ENCODE measurements around the gene LMNTD2.
"Not testable (repeated sequence)": the region's sequence is repeated elsewhere in the genome, so short reads cannot be mapped to it uniquely, and the experiment has no call there.

The LMNTD2 gene

GRCh38 chr11:574632-575312 lies 14.2 kb upstream of the LMNTD2 start:
- H3K27me3 ChIP-seq (ENCODE audit: control insufficient read depth, insufficient read depth, low read length): peaks cover 24% of the 10 kb centered on the region
- H3K4me3 ChIP-seq (ENCODE audit: low read length): peak overlapping the region; percentile 47
- no peaks in the 10 kb centered on the region for H3K9me3 ChIP-seq (ENCODE audit: control insufficient read depth, low read depth, low read length)
- H3K9ac ChIP-seq (ENCODE audit: low read length): peak overlapping the region; percentile 2
- peaks cover 18% of the 10 kb centered on the region for H3K4me1 ChIP-seq (ENCODE audit: control insufficient read depth, low read depth, low read length)
- H3K27ac ChIP-seq (ENCODE audit: low read length): no peak overlapping the region
- H3K36me3 ChIP-seq (ENCODE audit: control insufficient read depth, low read depth, low read length): no peaks in the 10 kb centered on the region

DNA sequence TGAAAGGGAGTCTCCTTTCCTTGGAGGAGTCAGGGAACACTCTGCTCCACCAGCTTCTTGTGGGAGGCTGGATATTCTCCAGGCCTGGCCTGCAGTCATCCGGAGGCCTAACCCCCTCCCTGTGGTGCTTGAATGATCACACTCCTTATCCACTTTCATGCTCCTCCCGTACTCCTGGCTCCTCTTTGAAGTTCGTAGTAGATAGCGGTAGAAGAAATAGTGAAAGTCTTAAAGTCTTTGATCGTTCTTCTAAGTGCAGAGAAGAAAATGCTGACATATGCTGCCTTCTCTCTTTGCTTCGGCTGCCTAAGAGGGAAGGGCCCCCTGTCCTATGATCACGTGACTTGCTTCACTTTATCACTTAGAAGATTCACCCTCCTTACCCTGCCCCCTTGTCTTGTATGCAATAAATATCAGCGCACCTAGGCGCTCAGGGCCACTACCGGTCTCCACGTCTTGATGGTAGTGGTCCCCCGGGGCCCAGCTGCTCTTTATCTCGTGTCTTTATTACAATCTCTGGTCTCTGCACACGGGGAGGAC lies 13.6 kb upstream of the LMNTD2 start:
- Histone ChIP-seq H3K27me3 (ENCODE audit: control insufficient read depth, insufficient read depth, low read length) (peaks cover 24% of the 10 kb centered on the region), H3K4me1 (ENCODE audit: control insufficient read depth, low read depth, low read length) (peaks cover 18% of the 10 kb centered on the region)
- H3K9ac ChIP-seq (ENCODE audit: low read length); H3K4me3 ChIP-seq (ENCODE audit: low read length); H3K9me3 ChIP-seq (ENCODE audit: control insufficient read depth, low read depth, low read length); H3K36me3 ChIP-seq (ENCODE audit: control insufficient read depth, low read depth, low read length); H3K27ac ChIP-seq (ENCODE audit: low read length): not testable (repeated sequence)

DNA sequence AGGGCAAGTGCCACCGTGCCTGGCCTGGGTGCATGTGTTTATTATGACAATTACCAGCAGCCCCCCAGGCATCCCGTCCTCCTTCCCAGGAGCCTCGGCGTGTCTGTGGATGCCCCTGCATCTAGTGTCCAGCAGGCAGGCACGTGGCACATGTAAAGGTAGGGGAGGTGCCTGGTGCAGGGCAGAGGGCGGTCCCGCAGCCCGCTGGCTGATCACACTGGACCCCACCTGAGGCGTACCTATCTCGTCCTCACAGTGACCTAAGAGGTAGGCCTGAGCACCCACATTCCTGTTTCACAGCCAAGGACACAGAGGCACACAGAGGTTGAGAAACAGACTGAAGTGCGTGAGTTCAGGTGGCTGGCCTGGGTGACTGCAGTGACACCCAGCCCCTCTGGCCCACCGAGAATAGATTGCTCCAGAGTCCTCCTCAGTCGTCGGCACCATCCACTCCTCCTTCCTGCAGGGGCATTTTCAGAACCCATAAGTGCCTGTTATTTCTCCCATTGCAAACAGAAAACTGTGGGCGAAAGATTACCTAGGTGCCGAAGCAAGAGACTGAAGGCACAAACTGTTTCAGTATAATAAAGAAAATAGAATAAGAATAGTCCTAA lies 12.7 kb upstream of the LMNTD2 start:
- Histone ChIP-seq H3K4me1 (ENCODE audit: control insufficient read depth, low read depth, low read length) (peaks cover 18% of the 10 kb centered on the region), H3K9me3 (ENCODE audit: control insufficient read depth, low read depth, low read length) (no peaks in the 10 kb centered on the region), H3K4me3 (ENCODE audit: low read length) (no peak overlapping the region), H3K36me3 (ENCODE audit: control insufficient read depth, low read depth, low read length) (no peaks in the 10 kb centered on the region), H3K27me3 (ENCODE audit: control insufficient read depth, insufficient read depth, low read length) (peaks cover 24% of the 10 kb centered on the region), H3K27ac (ENCODE audit: low read length) (no peak overlapping the region), H3K9ac (ENCODE audit: low read length) (no peak overlapping the region)

- Histone ChIP-seq H3K4me1 (ENCODE audit: control insufficient read depth, low read depth, low read length) (peaks cover 12% of the 10 kb centered on the region), H3K27ac (ENCODE audit: low read length) (no peak overlapping the region), H3K4me3 (ENCODE audit: low read length) (no peak overlapping the region)
Measured at GRCh38 chr11:571802-572185, 11.3 kb upstream of the LMNTD2 start.

GRCh38 chr11:569158-569885 lies 8.8 kb upstream of the LMNTD2 start:
- Histone ChIP-seq H3K27ac (ENCODE audit: low read length) (no peak overlapping the region), H3K9ac (ENCODE audit: low read length) (no peak overlapping the region), H3K4me1 (ENCODE audit: control insufficient read depth, low read depth, low read length) (peaks cover 9% of the 10 kb centered on the region), H3K36me3 (ENCODE audit: control insufficient read depth, low read depth, low read length) (no peaks in the 10 kb centered on the region), H3K27me3 (ENCODE audit: control insufficient read depth, insufficient read depth, low read length) (peaks cover 25% of the 10 kb centered on the region), H3K9me3 (ENCODE audit: control insufficient read depth, low read depth, low read length) (no peaks in the 10 kb centered on the region), H3K4me3 (ENCODE audit: low read length) (no peak overlapping the region)

More at GRCh38 chr11:571802-572185, 11.3 kb upstream of the LMNTD2 start:
- Histone ChIP-seq H3K9ac (ENCODE audit: low read length) (no peak overlapping the region), H3K36me3 (ENCODE audit: control insufficient read depth, low read depth, low read length) (no peaks in the 10 kb centered on the region), H3K9me3 (ENCODE audit: control insufficient read depth, low read depth, low read length) (no peaks in the 10 kb centered on the region), H3K27me3 (ENCODE audit: control insufficient read depth, insufficient read depth, low read length) (peaks cover 35% of the 10 kb centered on the region)

- Histone ChIP-seq H3K27ac (ENCODE audit: low read length) (no peak overlapping the region), H3K9ac (ENCODE audit: low read length) (no peak overlapping the region), H3K4me3 (ENCODE audit: low read length) (peak overlapping the region; percentile 47), H3K9me3 (ENCODE audit: control insufficient read depth, low read depth, low read length) (no peaks in the 10 kb centered on the region), H3K27me3 (ENCODE audit: control insufficient read depth, insufficient read depth, low read length) (peaks cover 18% of the 10 kb centered on the region), H3K36me3 (ENCODE audit: control insufficient read depth, low read depth, low read length) (no peaks in the 10 kb centered on the region), H3K4me1 (ENCODE audit: control insufficient read depth, low read depth, low read length) (peaks cover 9% of the 10 kb centered on the region)
Measured at GRCh38 chr11:568306-569157, 8.0 kb upstream of the LMNTD2 start.

- peaks cover 14% of the 10 kb centered on the region for H3K27me3 ChIP-seq (ENCODE audit: control insufficient read depth, insufficient read depth, low read length)
- peaks cover 9% of the 10 kb centered on the region for H3K4me1 ChIP-seq (ENCODE audit: control insufficient read depth, low read depth, low read length)
- no peak overlapping the region for H3K27ac ChIP-seq (ENCODE audit: low read length)
- no peak overlapping the region for H3K9ac ChIP-seq (ENCODE audit: low read length)
- no peaks in the 10 kb centered on the region for H3K9me3 ChIP-seq (ENCODE audit: control insufficient read depth, low read depth, low read length)
- H3K36me3 ChIP-seq (ENCODE audit: control insufficient read depth, low read depth, low read length): no peaks in the 10 kb centered on the region
- peak overlapping the region; percentile 47 for H3K4me3 ChIP-seq (ENCODE audit: low read length)
Measured at GRCh38 chr11:567629-568292, 7.2 kb upstream of the LMNTD2 start.

DNA sequence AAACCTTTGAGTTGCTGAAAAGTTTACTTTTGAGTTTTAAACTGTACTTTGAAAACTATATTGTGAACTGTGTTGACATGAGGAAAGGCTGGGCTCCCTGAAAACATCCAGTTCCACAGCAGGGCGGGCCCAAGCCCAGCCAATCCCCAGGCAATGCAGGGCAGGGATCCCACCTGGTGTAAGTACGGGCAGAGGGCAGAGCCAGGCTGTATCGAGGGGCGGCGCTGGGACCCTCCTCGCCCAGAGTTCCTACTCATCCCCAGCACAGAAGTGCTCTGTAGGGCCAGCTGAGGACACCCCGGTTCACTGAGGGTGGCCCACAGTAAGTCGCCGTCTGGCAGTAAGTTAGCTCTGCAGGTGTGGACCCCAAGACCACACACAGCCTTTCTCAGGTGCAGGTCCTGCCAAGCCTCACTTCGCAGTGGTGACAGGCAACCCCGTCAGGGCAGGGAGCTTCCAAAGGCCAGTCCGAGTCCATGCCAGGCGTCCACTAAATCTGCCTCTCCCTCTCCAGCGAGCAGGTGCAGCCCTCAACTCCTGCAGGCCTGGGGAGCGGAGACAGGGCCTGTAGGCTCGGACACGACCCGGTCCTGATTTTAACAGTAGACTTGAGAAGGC lies 6.6 kb upstream of the LMNTD2 start:
- Histone ChIP-seq H3K36me3 (ENCODE audit: control insufficient read depth, low read depth, low read length) (no peaks in the 10 kb centered on the region), H3K9ac (ENCODE audit: low read length) (no peak overlapping the region), H3K27me3 (ENCODE audit: control insufficient read depth, insufficient read depth, low read length) (peaks cover 14% of the 10 kb centered on the region), H3K27ac (ENCODE audit: low read length) (no peak overlapping the region), H3K4me3 (ENCODE audit: low read length) (no peak overlapping the region), H3K9me3 (ENCODE audit: control insufficient read depth, low read depth, low read length) (no peaks in the 10 kb centered on the region), H3K4me1 (ENCODE audit: control insufficient read depth, low read depth, low read length) (peaks cover 9% of the 10 kb centered on the region)

DNA sequence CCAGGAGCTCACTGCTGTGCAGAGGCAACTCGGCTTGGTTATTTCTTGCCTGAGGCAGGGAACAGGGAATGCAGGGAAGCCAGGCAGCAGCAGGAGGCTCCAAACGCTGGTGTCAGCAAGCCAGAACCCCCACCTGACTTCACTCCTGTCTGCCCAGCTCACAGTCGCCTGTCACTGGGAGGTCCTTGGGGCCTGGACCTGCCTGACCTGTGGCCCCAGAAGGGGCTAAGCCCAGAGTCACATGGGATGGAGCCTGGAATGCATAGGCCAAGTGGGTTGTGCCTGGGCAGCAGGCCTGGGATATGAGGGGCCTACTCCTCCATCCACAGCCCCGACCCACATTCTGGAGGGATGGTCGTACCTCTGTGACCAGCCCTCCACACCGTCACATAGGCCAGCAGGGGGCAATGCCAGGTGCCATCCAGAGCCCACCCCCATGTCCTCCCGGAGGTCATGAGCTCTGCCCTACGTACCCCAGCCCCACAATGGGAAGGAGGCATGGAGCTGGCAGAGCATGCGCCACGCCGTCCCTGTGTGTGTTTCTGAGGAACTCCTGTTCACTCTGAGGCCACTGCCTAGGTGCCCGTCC lies 5.5 kb upstream of the LMNTD2 start:
- Histone ChIP-seq H3K9ac (ENCODE audit: low read length) (no peak overlapping the region), H3K27ac (ENCODE audit: low read length) (no peak overlapping the region), H3K4me1 (ENCODE audit: control insufficient read depth, low read depth, low read length) (peaks cover under 1% of the 10 kb centered on the region), H3K36me3 (ENCODE audit: control insufficient read depth, low read depth, low read length) (no peaks in the 10 kb centered on the region), H3K4me3 (ENCODE audit: low read length) (no peak overlapping the region), H3K9me3 (ENCODE audit: control insufficient read depth, low read depth, low read length) (no peaks in the 10 kb centered on the region), H3K27me3 (ENCODE audit: control insufficient read depth, insufficient read depth, low read length) (peaks cover 14% of the 10 kb centered on the region)

DNA sequence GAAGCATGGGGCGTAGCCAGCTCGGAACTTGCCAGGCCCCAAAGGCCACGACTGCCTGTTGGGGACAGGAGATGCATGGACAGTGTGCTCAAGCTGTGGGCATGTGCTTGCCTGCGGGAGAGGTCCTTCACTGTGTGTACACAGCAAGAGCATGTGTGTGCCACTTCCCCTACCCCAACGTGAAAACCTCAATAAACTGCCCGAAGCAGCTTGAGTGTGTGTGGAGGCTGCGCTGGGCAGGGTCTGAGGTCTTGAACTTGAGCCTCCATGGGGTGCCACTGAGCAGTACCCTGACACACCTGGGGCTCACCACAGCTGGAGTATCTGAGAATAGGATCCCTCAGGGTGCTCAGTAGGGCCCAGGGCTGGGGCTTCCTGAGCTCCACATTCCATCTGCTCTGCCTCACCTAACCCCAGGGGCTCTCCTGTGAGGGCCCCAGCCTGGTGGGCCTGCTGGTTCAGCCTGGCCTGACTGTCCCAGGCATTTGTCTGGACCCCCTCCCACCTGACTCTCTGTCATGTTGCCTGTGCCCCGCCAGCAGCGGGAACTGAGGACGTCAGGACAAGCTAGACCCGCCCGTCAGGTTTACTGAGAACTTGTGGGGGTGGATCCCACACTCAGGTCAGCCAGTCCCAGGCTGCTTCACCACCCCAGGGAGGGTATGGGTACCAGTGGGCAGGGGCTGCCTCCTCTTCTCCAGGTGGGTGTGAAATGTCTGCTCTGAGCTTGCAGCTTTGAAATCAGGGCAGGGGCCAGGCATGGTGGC lies 3.5 kb upstream of the LMNTD2 start:
- H3K27ac ChIP-seq (ENCODE audit: low read length): no peak overlapping the region
- H3K4me3 ChIP-seq (ENCODE audit: low read length): no peak overlapping the region
- no peaks in the 10 kb centered on the region for H3K9me3 ChIP-seq (ENCODE audit: control insufficient read depth, low read depth, low read length)
- H3K9ac ChIP-seq (ENCODE audit: low read length): no peak overlapping the region
- peaks cover 24% of the 10 kb centered on the region for H3K27me3 ChIP-seq (ENCODE audit: control insufficient read depth, insufficient read depth, low read length)
- no peaks in the 10 kb centered on the region for H3K36me3 ChIP-seq (ENCODE audit: control insufficient read depth, low read depth, low read length)
- H3K4me1 ChIP-seq (ENCODE audit: control insufficient read depth, low read depth, low read length): peaks cover 5% of the 10 kb centered on the region

Data from iPS-18a (cell line).